ENCODE data around the gene NEK11. TPM values are rescaled to one million over a fixed set of nuclear protein-coding genes. Genes with fewer than 3 reads are reported as not detected.

The NEK11 gene
- polyA plus RNA-seq, 10 donors, result 6.5 to 9.8 (median 8.2) TPM

Other genes starting within 250 kb of the NEK11 start
- 10 to 100 TPM; 61.3 to 85.9 (median 72.3) TPM for gene ATP2C1, start 132.8 kb upstream of the NEK11 start, polyA plus RNA-seq (ENCODE audit: insufficient read length in 10 of 10)
- gene ASTE1, start 52 bp upstream of the NEK11 start, polyA plus RNA-seq (ENCODE audit: insufficient read length in 10 of 10), result 10 to 100 TPM in 1 of 10 donors, 1 to 10 TPM in 9; 5.8 to 10.7 (median 7.5) TPM

Data from muscle of back (tissue), 10 donors.